ENCODE results near the gene EREG.

EREG gene

DNA sequence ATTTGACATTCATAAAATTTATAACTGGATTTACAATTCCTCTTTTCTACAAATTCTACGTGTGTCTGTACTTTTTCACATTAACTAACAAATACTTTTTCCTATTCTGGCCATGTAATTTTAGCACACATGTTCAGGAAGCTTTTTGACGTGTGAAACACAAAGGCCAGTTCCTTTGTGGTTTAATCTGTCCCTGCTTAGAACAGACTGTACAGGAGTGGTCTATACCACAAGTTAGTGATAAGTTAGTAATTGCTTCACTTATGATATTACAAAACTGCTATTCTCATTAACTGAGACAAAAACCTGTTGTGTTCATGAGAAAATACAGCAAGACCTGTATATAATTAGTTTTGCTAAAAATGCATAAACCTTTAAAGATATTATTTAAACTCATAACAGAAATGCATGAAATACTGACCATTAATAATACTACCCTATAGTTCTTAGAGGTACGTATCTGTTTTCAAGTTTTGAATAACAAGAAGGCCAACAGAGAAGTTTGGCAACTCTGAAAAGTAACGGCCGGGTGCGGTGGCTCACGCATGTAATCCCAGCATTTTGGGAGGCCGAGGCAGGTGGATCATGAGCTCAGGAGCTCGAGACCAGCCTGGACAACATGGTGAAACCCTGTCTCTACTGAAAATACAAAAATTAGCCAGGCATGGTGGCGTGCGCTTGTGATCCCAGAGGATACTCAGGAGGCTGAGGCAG lies 66.3 kb downstream of the EREG start:
- no peak for DNase-seq (ENCODE audit: low spot score)

DNA sequence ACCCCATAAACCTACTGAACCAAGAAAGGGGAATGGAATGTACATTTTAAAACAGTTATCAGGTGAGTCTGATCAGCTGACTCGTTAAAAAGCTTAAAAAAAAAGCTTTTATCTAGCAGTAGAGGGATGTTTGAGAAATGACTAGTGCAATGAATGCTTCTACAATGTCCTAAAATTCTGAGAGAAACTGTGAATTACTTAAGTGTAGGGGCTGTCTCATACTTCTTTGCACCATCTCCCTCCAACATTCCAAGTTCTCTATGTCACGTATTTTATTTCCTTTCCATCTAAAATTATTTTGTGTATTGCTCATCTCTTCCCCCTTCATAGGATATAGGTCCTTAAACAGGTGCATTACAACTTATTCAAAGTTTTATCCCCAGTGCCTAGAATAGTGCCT lies 68.1 kb downstream of the EREG start:
- DNase-seq (ENCODE audit: low spot score) = no peak

DNA sequence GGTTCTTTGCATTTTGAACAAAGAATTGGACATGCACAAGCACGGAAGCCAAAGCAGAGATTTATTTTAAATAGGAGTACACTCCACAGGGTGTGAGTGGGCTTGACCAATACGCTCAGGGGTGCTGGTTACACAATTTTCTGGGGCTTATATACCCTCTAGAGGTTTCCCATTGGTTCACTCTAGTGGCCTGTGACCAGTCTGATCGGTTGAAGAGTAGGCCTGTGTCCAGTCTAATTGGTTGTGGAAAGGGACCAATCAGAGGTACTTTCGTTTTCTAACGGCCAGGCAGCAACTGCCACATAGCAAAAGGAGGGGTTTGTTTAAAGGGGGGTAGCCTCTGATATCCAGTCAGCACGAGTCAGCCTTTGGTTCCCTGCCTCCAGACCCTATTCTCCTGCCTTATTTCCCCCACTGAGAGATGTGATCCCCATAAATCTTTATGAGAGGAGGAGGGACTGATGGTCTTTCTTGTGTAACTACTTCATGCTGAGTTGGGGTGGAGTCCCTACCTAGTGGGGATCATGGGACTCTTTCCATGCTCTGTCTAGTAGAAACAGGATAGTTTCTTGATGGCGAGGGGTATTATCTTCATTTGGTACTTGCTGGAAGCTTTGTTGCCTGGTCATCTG lies 68.7 kb downstream of the EREG start:
- no peak for DNase-seq (ENCODE audit: low spot score)

GRCh38 chr4:74435296-74435695 lies 70.4 kb downstream of the EREG start:
- DNase-seq (ENCODE audit: low spot score) = no peak

GRCh38 chr4:74437866-74438265 lies 72.9 kb downstream of the EREG start:
- no peak for DNase-seq (ENCODE audit: low spot score)

All from CD4-positive, alpha-beta T cell treated with Interleukin-15 for 4 hours (primary cell).